Measurements from ENCODE around the gene AMBP. TPM values are rescaled to one million over a fixed set of nuclear protein-coding genes. Genes with fewer than 3 reads are reported as not detected.
"Not testable (repeated sequence)": the region's sequence is repeated elsewhere in the genome, so short reads cannot be mapped to it uniquely, and the experiment has no call there.

Gene AMBP
- total RNA-seq, 1 donor from 2014 or later, result not detected

DNA sequence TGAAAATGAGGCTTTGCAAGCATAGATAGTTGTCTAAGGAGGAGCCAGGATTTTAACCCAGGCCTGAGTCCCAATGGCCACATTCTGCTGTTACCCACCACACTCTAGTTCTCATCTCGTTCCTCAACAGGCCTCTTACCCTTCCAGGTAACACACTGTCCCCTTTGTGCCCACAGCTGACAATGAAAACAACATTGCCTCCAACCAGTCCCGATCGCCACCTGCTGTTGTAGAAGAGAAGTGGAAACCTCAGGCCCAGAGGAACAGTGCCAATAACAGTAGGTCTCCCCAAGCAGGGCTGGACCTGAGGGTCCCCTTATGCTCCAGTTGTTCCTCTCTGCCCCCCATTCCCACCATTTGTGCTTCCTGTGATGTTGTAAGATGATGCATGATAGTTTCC, 30.4 kb downstream of the AMBP start:
- no peak for FAIRE-seq
- no peak overlapping the region for H3K4me3 ChIP-seq (ENCODE audit: low read depth, low read length)
- peak; percentile 54 for TF ChIP-seq CTCF (IDR thresholded peaks at IDR 0.05; ENCODE audit: insufficient read depth, low read length, severe bottlenecking)
- H3K27me3 ChIP-seq (ENCODE audit: control insufficient read depth, insufficient read depth, low read length), result no peaks in the 10 kb centered on the region
- H3K36me3 ChIP-seq (ENCODE audit: control insufficient read depth, insufficient read depth, low read length), result peaks cover 11% of the 10 kb centered on the region
- DNase-seq (ENCODE audit: low read depth), result peak; percentile 8

DNA sequence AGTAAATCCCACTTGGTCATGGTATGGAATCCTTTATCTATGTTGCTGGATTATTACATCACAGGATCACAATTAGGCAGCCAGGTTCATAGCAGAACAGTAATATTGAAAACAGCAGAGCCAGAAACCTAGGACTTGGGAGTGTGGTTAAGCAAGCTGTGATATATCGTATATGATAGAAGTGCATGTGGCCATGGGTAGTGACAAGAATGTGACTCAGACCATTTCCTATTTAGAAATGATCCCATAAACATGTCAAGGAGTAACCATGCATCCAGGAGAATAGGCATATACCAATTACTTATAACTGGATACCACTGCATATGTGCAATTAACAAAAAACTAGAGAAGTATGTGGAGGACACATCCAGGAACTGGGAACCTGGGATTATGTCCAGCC, 31.2 kb downstream of the AMBP start:
- FAIRE-seq, result no peak
- Histone ChIP-seq H3K4me3 (ENCODE audit: low read depth, low read length) (no peak overlapping the region), H3K36me3 (ENCODE audit: control insufficient read depth, insufficient read depth, low read length) (peaks cover 11% of the 10 kb centered on the region), H3K27me3 (ENCODE audit: control insufficient read depth, insufficient read depth, low read length) (no peaks in the 10 kb centered on the region)
- peak; percentile 56 for DNase-seq (ENCODE audit: low read depth)
- TF ChIP-seq CTCF (IDR thresholded peaks at IDR 0.05; ENCODE audit: insufficient read depth, low read length, severe bottlenecking), result no peak

DNA sequence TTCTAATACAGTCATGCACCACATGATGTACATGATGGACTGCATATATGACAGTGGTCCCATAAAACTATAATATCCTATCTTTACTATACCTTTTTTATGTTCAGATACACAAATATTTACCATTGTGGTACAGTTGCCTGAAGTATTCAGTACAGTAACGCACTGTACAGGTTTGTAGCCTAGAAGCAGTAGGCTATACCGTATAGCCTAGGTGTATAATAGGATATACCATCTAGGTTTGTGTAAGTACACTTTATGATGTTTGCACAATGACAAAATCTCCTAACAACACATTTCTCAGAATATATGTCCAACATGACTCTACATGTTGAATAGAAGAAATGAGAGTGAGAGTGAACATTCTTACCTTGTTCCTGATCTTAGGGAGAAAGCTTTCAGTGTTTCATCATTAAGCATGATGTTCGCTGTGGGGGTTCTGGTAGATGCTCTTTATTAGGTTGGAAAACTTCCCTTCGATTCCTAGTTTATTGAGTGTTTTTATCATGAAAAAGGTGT, 31.8 kb downstream of the AMBP start:
- DNase-seq (ENCODE audit: low read depth) (peak; percentile 84), FAIRE-seq (no peak)
- H3K27me3 ChIP-seq (ENCODE audit: control insufficient read depth, insufficient read depth, low read length), result no peaks in the 10 kb centered on the region
- peaks cover 10% of the 10 kb centered on the region for H3K36me3 ChIP-seq (ENCODE audit: control insufficient read depth, insufficient read depth, low read length)
- H3K4me3 ChIP-seq (ENCODE audit: low read depth, low read length), result no peak overlapping the region
- TF ChIP-seq CTCF (IDR thresholded peaks at IDR 0.05; ENCODE audit: insufficient read depth, low read length, severe bottlenecking), result no peak

DNA sequence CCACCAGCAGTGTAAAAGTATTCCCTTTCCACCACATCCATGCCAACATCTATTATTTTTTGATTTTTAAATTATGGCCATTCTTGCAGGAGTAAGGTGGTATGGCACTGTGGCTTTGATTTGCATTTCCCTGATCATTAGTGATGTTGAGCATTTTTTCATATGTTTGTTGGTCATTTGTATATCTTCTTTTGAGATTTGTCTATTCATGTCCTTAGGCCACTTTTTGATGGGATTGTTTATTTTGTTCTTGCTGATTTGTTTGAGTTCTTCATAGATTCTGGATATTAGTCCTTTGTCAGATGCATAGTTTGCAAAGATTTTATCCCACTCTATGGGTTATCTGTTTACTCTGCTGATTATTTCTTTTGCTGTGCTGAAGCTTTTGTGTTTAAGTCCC, 34.4 kb downstream of the AMBP start:
- DNase-seq (ENCODE audit: low read depth); H3K36me3 ChIP-seq (ENCODE audit: control insufficient read depth, insufficient read depth, low read length); FAIRE-seq; H3K4me3 ChIP-seq (ENCODE audit: low read depth, low read length); H3K27me3 ChIP-seq (ENCODE audit: control insufficient read depth, insufficient read depth, low read length): not testable (repeated sequence)

DNA sequence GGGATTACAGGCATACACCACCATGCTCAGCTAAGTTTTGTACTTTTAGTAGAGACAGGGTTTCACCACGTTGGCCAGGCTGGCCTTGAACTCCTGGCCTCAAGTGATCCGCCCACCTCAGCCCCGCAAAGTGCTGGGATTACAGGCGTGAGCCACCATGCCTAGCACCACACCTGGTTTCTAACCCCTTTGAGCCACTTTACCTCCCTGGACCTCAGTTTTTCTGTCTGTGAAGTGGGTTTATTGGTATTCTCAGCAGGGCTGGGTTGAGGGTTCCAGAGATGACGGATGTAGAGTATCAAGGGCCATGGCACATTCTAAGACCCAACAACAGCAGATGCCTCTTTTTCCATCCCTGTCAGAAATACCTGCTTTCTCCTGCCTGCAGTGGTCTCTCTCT, 38.6 kb downstream of the AMBP start:
- no peak for TF ChIP-seq CTCF (IDR thresholded peaks at IDR 0.05; ENCODE audit: insufficient read depth, low read length, severe bottlenecking)
- no peak for FAIRE-seq
- peaks cover 3% of the 10 kb centered on the region for H3K36me3 ChIP-seq (ENCODE audit: control insufficient read depth, insufficient read depth, low read length)

GRCh38 chr9:114038724-114039313, 39.3 kb downstream of the AMBP start:
- H3K4me3 ChIP-seq (ENCODE audit: low read depth, low read length), result no peak overlapping the region
- FAIRE-seq (no peak), DNase-seq (ENCODE audit: low read depth) (no peak)
- peaks cover 3% of the 10 kb centered on the region for H3K36me3 ChIP-seq (ENCODE audit: control insufficient read depth, insufficient read depth, low read length)
- no peak for TF ChIP-seq CTCF (IDR thresholded peaks at IDR 0.05; ENCODE audit: insufficient read depth, low read length, severe bottlenecking)
- no peaks in the 10 kb centered on the region for H3K27me3 ChIP-seq (ENCODE audit: control insufficient read depth, insufficient read depth, low read length)

More for the DNA sequence above, 38.6 kb downstream of the AMBP start:
- no peak for DNase-seq (ENCODE audit: low read depth)
- Histone ChIP-seq H3K27me3 (ENCODE audit: control insufficient read depth, insufficient read depth, low read length) (no peaks in the 10 kb centered on the region), H3K4me3 (ENCODE audit: low read depth, low read length) (no peak overlapping the region)
